GM19468 (cell line): ENCODE data around the gene PLP2.

Experiments
- ATAC-seq: cut with Tn5 transposase; IDR thresholded peaks from one replicate; pipeline ENCODE4 v1.9.1; 2021; ENCODE audit warnings: mild to moderate bottlenecking, moderate library complexity, moderate number of reproducible peaks; ENCODE audit not compliant: unreplicated experiment; ENCODE audit errors: extremely low read depth

Gene PLP2

GRCh38 chrX:49205443-49205842 lies 33.7 kb downstream of the PLP2 start:
- ATAC-seq, result no peak

- ATAC-seq, result no peak
Observed at GRCh38 chrX:49206543-49206942, 34.8 kb downstream of the PLP2 start.

- no peak for ATAC-seq
Observed at GRCh38 chrX:49208399-49208798, 36.7 kb downstream of the PLP2 start.

- ATAC-seq, result no peak
Observed at GRCh38 chrX:49209434-49210251, 37.9 kb downstream of the PLP2 start.

GRCh38 chrX:49210406-49210805 lies 38.7 kb downstream of the PLP2 start:
- ATAC-seq, result no peak

GRCh38 chrX:49211074-49211473 lies 39.4 kb downstream of the PLP2 start:
- ATAC-seq, result no peak

- ATAC-seq, result no peak
Observed at GRCh38 chrX:49212209-49212608, 40.5 kb downstream of the PLP2 start.

GRCh38 chrX:49212861-49213260 lies 41.2 kb downstream of the PLP2 start:
- ATAC-seq, result no peak

GRCh38 chrX:49214416-49214815 lies 42.7 kb downstream of the PLP2 start:
- ATAC-seq, result no peak

- ATAC-seq, result no peak
Observed at GRCh38 chrX:49214996-49215526, 43.4 kb downstream of the PLP2 start.

GRCh38 chrX:49220100-49220499 lies 48.4 kb downstream of the PLP2 start:
- no peak for ATAC-seq

- ATAC-seq, result no peak
Observed at GRCh38 chrX:49221868-49222267, 50.2 kb downstream of the PLP2 start.
